Erythroblast (primary cell): ENCODE data around the gene SLC35F6.

Experiments used
- GATA1 ChIP-seq: IDR thresholded peaks from 2 replicates; pipeline ENCODE4 v1.6.1; 2011; ENCODE audit warnings: low read depth, mild to moderate bottlenecking, control low read depth, low read length, moderate library complexity
- POLR2A ChIP-seq: IDR thresholded peaks from 2 replicates; pipeline ENCODE4 v1.6.1; 2011; ENCODE audit warnings: mild to moderate bottlenecking, low read length

GRCh38 chr2:26718949-26719686 is 45.0 kb upstream of the SLC35F6 start:
- no peak for TF ChIP-seq POLR2A
- no peak for TF ChIP-seq GATA1
